Measurements from ENCODE around the gene LRFN2. TPM values are rescaled to one million over a fixed set of nuclear protein-coding genes. Genes with fewer than 3 reads are reported as not detected.

Gene LRFN2
- total RNA-seq, 1 donor from 2014 or later, result not detected

DNA sequence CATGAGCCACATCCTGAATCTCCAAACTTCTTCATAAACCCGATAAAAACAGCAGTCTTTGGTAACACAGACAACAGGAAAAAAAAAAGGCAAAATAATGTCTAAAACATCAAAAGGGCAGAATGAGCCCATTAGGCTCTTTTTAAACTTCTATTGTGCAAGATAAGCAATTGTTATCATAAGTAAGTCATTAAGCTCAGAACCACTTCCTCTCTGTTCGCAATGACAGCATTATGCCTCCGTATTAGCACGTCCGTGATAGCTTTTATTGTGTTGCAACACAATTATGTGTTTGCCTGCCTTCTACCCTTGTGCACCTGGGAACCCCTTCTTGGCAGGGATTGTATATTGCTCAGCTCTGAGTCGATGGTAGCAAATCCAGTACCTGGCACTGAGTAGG, 147.1 kb downstream of the LRFN2 start:
- DNase-seq (ENCODE audit: low read depth), result no peak
- no peak overlapping the region for H3K4me3 ChIP-seq (ENCODE audit: low read depth, low read length)
- TF ChIP-seq, protein P1, sequence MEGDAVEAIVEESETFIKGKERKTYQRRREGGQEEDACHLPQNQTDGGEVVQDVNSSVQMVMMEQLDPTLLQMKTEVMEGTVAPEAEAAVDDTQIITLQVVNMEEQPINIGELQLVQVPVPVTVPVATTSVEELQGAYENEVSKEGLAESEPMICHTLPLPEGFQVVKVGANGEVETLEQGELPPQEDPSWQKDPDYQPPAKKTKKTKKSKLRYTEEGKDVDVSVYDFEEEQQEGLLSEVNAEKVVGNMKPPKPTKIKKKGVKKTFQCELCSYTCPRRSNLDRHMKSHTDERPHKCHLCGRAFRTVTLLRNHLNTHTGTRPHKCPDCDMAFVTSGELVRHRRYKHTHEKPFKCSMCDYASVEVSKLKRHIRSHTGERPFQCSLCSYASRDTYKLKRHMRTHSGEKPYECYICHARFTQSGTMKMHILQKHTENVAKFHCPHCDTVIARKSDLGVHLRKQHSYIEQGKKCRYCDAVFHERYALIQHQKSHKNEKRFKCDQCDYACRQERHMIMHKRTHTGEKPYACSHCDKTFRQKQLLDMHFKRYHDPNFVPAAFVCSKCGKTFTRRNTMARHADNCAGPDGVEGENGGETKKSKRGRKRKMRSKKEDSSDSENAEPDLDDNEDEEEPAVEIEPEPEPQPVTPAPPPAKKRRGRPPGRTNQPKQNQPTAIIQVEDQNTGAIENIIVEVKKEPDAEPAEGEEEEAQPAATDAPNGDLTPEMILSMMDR (conservative IDR thresholded peaks at IDR 0.05; ENCODE audit: low read depth, low read length), result no peak

- TF ChIP-seq, protein P1 (conservative IDR thresholded peaks at IDR 0.05; ENCODE audit: low read depth, low read length), result no peak
- H3K4me3 ChIP-seq (ENCODE audit: low read depth, low read length), result no peak overlapping the region
- DNase-seq (ENCODE audit: low read depth), result no peak
These were observed 148.0 kb downstream of the LRFN2 start for GRCh38 chr6:40439026-40439800.

GRCh38 chr6:40438246-40438887, 148.8 kb downstream of the LRFN2 start:
- TF ChIP-seq, protein P1 (conservative IDR thresholded peaks at IDR 0.05; ENCODE audit: low read depth, low read length), result no peak
- DNase-seq (ENCODE audit: low read depth), result no peak
- H3K4me3 ChIP-seq (ENCODE audit: low read depth, low read length), result no peak overlapping the region

- no peak for DNase-seq (ENCODE audit: low read depth)
- H3K4me3 ChIP-seq (ENCODE audit: low read depth, low read length), result no peak overlapping the region
- TF ChIP-seq, protein P1 (conservative IDR thresholded peaks at IDR 0.05; ENCODE audit: low read depth, low read length), result no peak
These were observed 149.5 kb downstream of the LRFN2 start for GRCh38 chr6:40437631-40438030.

- H3K4me3 ChIP-seq (ENCODE audit: low read depth, low read length), result no peak overlapping the region
- DNase-seq (ENCODE audit: low read depth), result no peak
- TF ChIP-seq, protein P1 (conservative IDR thresholded peaks at IDR 0.05; ENCODE audit: low read depth, low read length), result no peak
These were observed 150.2 kb downstream of the LRFN2 start for GRCh38 chr6:40436685-40437604.

DNA sequence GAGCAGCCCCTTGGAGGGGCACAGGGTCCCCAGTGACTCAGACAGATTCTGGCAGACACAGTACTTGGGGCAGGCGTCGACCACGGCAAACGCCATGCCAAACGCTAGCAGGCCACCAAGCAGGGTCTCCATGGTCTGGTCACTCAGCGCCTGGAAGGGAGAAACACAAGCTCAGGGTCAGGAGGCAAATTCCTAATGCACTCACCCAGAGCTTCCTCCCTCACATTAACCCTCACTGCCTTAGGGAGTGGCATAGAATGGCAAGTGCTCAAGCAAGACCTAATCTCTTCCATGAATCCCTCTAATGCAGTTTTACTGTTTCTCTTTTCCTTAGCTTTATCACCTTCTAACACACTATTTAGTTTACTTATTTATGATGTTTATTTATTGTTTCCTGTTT, 154.2 kb downstream of the LRFN2 start:
- TF ChIP-seq, protein P1 (conservative IDR thresholded peaks at IDR 0.05; ENCODE audit: low read depth, low read length), result no peak
- H3K4me3 ChIP-seq (ENCODE audit: low read depth, low read length), result no peak overlapping the region
- DNase-seq (ENCODE audit: low read depth), result no peak

Data from epithelial cell of proximal tubule (primary cell).